GM18858 (cell line): Measurements from ENCODE around the gene CMYA5.
"Not testable (repeated sequence)": the region's sequence is repeated elsewhere in the genome, so short reads cannot be mapped to it uniquely, and the experiment has no call there.

Experiments used
- ATAC-seq: cut with Tn5 transposase; IDR thresholded peaks from one replicate; pipeline ENCODE4 v1.9.1; 2021; ENCODE audit not compliant: unreplicated experiment

The CMYA5 gene

GRCh38 chr5:79702606-79703380 lies 13.2 kb downstream of the CMYA5 start:
- no peak for ATAC-seq

- no peak for ATAC-seq
Measured at GRCh38 chr5:79703381-79703645, 13.7 kb downstream of the CMYA5 start.

GRCh38 chr5:79704553-79704952 lies 14.9 kb downstream of the CMYA5 start:
- no peak for ATAC-seq

- ATAC-seq = no peak
Measured at GRCh38 chr5:79705632-79706031, 16.0 kb downstream of the CMYA5 start.

GRCh38 chr5:79706317-79706716 lies 16.7 kb downstream of the CMYA5 start:
- not testable (repeated sequence) for ATAC-seq

GRCh38 chr5:79707535-79707934 lies 17.9 kb downstream of the CMYA5 start:
- ATAC-seq = no peak

- ATAC-seq = no peak
Measured at GRCh38 chr5:79712741-79713140, 23.1 kb downstream of the CMYA5 start.

GRCh38 chr5:79713727-79714126 lies 24.1 kb downstream of the CMYA5 start:
- no peak for ATAC-seq

GRCh38 chr5:79716839-79717238 lies 27.2 kb downstream of the CMYA5 start:
- ATAC-seq = no peak

GRCh38 chr5:79720096-79720495 lies 30.5 kb downstream of the CMYA5 start:
- no peak for ATAC-seq

GRCh38 chr5:79727451-79728355 lies 38.1 kb downstream of the CMYA5 start:
- ATAC-seq = no peak

- ATAC-seq = no peak
Measured at GRCh38 chr5:79728396-79728795, 38.8 kb downstream of the CMYA5 start.

GRCh38 chr5:79729679-79730078 lies 40.0 kb downstream of the CMYA5 start:
- ATAC-seq = no peak

GRCh38 chr5:79730564-79730963 lies 40.9 kb downstream of the CMYA5 start:
- no peak for ATAC-seq

GRCh38 chr5:79731775-79732174 lies 42.1 kb downstream of the CMYA5 start:
- ATAC-seq = no peak

- no peak for ATAC-seq
Measured at GRCh38 chr5:79736528-79737514, 47.2 kb downstream of the CMYA5 start.

GRCh38 chr5:79738349-79738748 lies 48.7 kb downstream of the CMYA5 start:
- no peak for ATAC-seq

- ATAC-seq = no peak
Measured at GRCh38 chr5:79742549-79743136, 53.0 kb downstream of the CMYA5 start.

- ATAC-seq = no peak
Measured at GRCh38 chr5:79743846-79744605, 54.4 kb downstream of the CMYA5 start.

GRCh38 chr5:79745255-79745654 lies 55.6 kb downstream of the CMYA5 start:
- ATAC-seq = no peak
